Measurements from ENCODE around the gene NSG2.

Gene NSG2

GRCh38 chr5:174059247-174059646, 13.7 kb downstream of the NSG2 start:
- DNase-seq (ENCODE audit: low read depth, low spot score), result no peak

- no peak for DNase-seq (ENCODE audit: low read depth, low spot score)
Observed at GRCh38 chr5:174063082-174063756, 17.7 kb downstream of the NSG2 start.

GRCh38 chr5:174064171-174064570, 18.7 kb downstream of the NSG2 start:
- no peak for DNase-seq (ENCODE audit: low read depth, low spot score)

GRCh38 chr5:174065528-174066197, 20.2 kb downstream of the NSG2 start:
- DNase-seq (ENCODE audit: low read depth, low spot score), result no peak

- no peak for DNase-seq (ENCODE audit: low read depth, low spot score)
Observed at GRCh38 chr5:174067499-174067898, 22.0 kb downstream of the NSG2 start.

GRCh38 chr5:174071484-174071883, 26.0 kb downstream of the NSG2 start:
- no peak for DNase-seq (ENCODE audit: low read depth, low spot score)

GRCh38 chr5:174073122-174073660, 27.7 kb downstream of the NSG2 start:
- DNase-seq (ENCODE audit: low read depth, low spot score), result no peak

GRCh38 chr5:174074369-174074768, 28.9 kb downstream of the NSG2 start:
- no peak for DNase-seq (ENCODE audit: low read depth, low spot score)

- DNase-seq (ENCODE audit: low read depth, low spot score), result no peak
Observed at GRCh38 chr5:174078416-174078815, 32.9 kb downstream of the NSG2 start.

- DNase-seq (ENCODE audit: low read depth, low spot score), result no peak
Observed at GRCh38 chr5:174082286-174082685, 36.8 kb downstream of the NSG2 start.

GRCh38 chr5:174083056-174083827, 37.7 kb downstream of the NSG2 start:
- DNase-seq (ENCODE audit: low read depth, low spot score), result no peak

- DNase-seq (ENCODE audit: low read depth, low spot score), result no peak
Observed at GRCh38 chr5:174084691-174085154, 39.2 kb downstream of the NSG2 start.

GRCh38 chr5:174086751-174087150, 41.2 kb downstream of the NSG2 start:
- no peak for DNase-seq (ENCODE audit: low read depth, low spot score)

GRCh38 chr5:174087783-174088182, 42.3 kb downstream of the NSG2 start:
- no peak for DNase-seq (ENCODE audit: low read depth, low spot score)

- DNase-seq (ENCODE audit: low read depth, low spot score), result no peak
Observed at GRCh38 chr5:174090129-174090528, 44.6 kb downstream of the NSG2 start.

GRCh38 chr5:174093123-174093522, 47.6 kb downstream of the NSG2 start:
- DNase-seq (ENCODE audit: low read depth, low spot score), result no peak

- no peak for DNase-seq (ENCODE audit: low read depth, low spot score)
Observed at GRCh38 chr5:174094857-174095606, 49.5 kb downstream of the NSG2 start.

GRCh38 chr5:174096619-174097018, 51.1 kb downstream of the NSG2 start:
- no peak for DNase-seq (ENCODE audit: low read depth, low spot score)

GRCh38 chr5:174097486-174098185, 52.1 kb downstream of the NSG2 start:
- no peak for DNase-seq (ENCODE audit: low read depth, low spot score)

GRCh38 chr5:174098694-174099093, 53.2 kb downstream of the NSG2 start:
- no peak for DNase-seq (ENCODE audit: low read depth, low spot score)

- DNase-seq (ENCODE audit: low read depth, low spot score), result no peak
Observed at GRCh38 chr5:174100490-174100889, 55.0 kb downstream of the NSG2 start.

Data from activated naive CD8-positive, alpha-beta T cell treated with anti-CD3 and anti-CD28 coated beads, Interleukin-2, amount 50 U/mL, for 16 hours (primary cell).